SK-N-MC (cell line): ENCODE data around the gene CSMD2.

Experiments
- EZH2 ChIP-seq: fragments of 200-600 bp; sonication (generic); IDR thresholded peaks from one replicate; pipeline ENCODE4 v1.6.1; 2017; ENCODE audit warnings: antibody characterized with exemption
- FOXP2 ChIP-seq: optimal IDR thresholded peaks from 2 replicates; pipeline ENCODE3; 2011; ENCODE audit warnings: mild to moderate bottlenecking, moderate library complexity; ENCODE audit not compliant: insufficient read depth; ENCODE audit errors: extremely low read length, control extremely low read depth
- POLR2AphosphoS5 ChIP-seq: IDR thresholded peaks from 2 replicates; pipeline ENCODE4 v1.6.1; 2012; ENCODE audit warnings: mild to moderate bottlenecking, low read depth, low read length, borderline replicate concordance

- no peak for TF ChIP-seq POLR2AphosphoS5
- TF ChIP-seq EZH2 = no peak
- no peak for TF ChIP-seq FOXP2
Measured at GRCh38 chr1:33502726-33503125, 662.3 kb downstream of the CSMD2 start.
